ENCODE measurements around the gene KRT83. TPM values are rescaled to one million over a fixed set of nuclear protein-coding genes. Genes with fewer than 3 reads are reported as not detected.
"Not testable (repeated sequence)": the region's sequence is repeated elsewhere in the genome, so short reads cannot be mapped to it uniquely, and the experiment has no call there.

KRT83 gene
- total and polyA plus RNA-seq, 10 of the 15 experiments (the other 5 are each of a cell fraction or from before 2014, with no cell fraction given), result not detected

DNA sequence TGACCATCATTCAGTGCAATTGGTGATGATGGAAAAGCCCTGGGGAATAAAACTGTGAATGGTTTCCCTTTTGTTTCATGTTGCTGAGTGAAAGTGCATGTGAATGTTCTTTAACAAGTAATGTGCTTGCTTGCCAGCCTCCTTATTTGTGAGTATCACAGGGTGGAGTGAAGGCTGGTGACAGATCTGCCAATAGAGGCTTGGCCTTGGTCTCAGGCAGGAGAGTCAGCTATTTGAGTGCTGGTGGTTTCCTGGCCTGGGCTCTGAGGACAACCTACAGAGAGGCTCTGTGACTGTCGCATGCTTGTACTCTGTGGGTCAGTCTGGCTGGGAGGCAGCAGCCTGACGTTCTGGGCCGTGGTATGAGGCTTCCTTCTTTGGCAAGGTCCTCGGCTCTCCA, 25.4 kb upstream of the KRT83 start (continued):
- no peak for TF ChIP-seq LARP7 (IDR thresholded peaks at IDR 0.05)
- no peak for TF ChIP-seq CEBPB (IDR thresholded peaks at IDR 0.05; ENCODE audit: borderline replicate concordance in 1 of 2, low read depth in 2 of 2, low read length in 2 of 2)
- TF ChIP-seq NFYA (IDR thresholded peaks at IDR 0.05; ENCODE audit: borderline replicate concordance, low read depth, low read length), result no peak
- TF ChIP-seq ESRRA (IDR thresholded peaks at IDR 0.05; ENCODE audit: low read length), result no peak

DNA sequence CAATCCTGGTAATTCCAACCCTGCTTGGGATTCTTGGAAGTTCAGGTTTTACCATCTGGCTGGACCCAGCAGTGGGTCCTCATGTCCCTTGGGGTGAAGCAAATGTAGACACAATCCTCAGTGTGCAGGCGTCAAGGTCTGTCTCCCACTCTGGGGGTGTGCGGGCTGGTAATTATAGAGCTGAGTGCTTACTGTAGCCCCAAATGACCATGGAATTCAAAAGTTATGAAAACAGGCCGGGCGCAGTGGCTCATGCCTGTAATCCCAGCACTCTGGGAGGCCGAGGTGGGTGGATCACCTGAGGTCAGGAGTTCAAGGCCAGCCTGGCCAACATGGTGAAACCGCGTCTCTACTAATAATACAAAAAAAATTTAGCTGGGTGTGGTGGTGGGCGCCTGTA, 23.8 kb upstream of the KRT83 start:
- FAIRE-seq; CTCF ChIA-PET; H3K36me3 ChIP-seq (ENCODE audit: control insufficient read depth in 2 of 2, insufficient read depth in 2 of 2, low read length in 1 of 2); H3K9me3 ChIP-seq (replicated peaks; ENCODE audit: control insufficient read depth, insufficient read depth, low read length); H2AFZ ChIP-seq (ENCODE audit: control insufficient read depth, low read depth, low read length); H3K27ac ChIP-seq (ENCODE audit: control insufficient read depth, insufficient read depth); ATAC-seq; H3K27me3 ChIP-seq (replicated peaks in 1 of 2; ENCODE audit: control insufficient read depth in 2 of 2, insufficient read depth in 2 of 2, low read length in 1 of 2); SMC1A ChIA-PET (ENCODE audit: uncharacterized antibody, unreplicated experiment); H3K79me2 ChIP-seq (ENCODE audit: control insufficient read depth, insufficient read depth, low read length); RAD21 ChIA-PET (ENCODE audit: unreplicated experiment); in situ Hi-C loops (cut with MboI); H3K4me1 ChIP-seq (ENCODE audit: control insufficient read depth, insufficient read depth, low read length); H3K9ac ChIP-seq (ENCODE audit: control insufficient read depth, insufficient read depth, low read length); H3K4me2 ChIP-seq (ENCODE audit: control insufficient read depth, insufficient read depth); intact Hi-C loops (cut with micrococcal nuclease; ENCODE audit: unreplicated experiment); DNase-seq (ENCODE audit: low read depth, low spot score); BruUV-seq (replicated peaks); POLR2A ChIA-PET; H3K4me3 ChIP-seq; H4K20me1 ChIP-seq (ENCODE audit: control insufficient read depth, insufficient read depth): not testable (repeated sequence)
- 35% methylated on average over 8 of the region's 8 CpGs for WGBS (ENCODE audit: insufficient coverage, insufficient replicate concordance, low lambda C conversion rate, missing lambda C conversion rate)

DNA sequence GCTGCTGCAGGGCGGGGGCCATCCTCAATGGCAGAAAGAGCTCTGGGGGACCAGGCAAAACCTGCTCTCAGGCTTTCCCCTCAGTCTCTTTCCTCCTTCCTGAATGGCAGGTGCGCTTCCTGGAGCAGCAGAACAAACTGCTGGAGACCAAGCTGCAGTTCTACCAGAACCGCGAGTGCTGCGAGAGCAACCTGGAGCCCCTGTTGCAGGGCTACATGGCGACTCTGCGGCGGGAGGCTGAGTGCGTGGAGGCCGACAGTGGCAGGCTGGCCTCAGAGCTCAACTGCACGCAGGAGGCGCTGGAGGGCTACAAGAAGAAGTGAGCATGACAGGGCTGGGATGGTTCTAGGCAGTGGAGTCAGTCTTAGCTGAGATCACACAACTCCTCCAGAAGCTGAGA, 22.9 kb upstream of the KRT83 start:
- no peaks in the 10 kb centered on the region for H3K79me2 ChIP-seq (ENCODE audit: control insufficient read depth, insufficient read depth, low read length)
- no peak overlapping the region for H3K4me2 ChIP-seq (ENCODE audit: control insufficient read depth, insufficient read depth)
- no TSS peak for BruUV-seq (replicated peaks)
- in situ Hi-C loops (cut with MboI) (no loop called here), intact Hi-C loops (cut with micrococcal nuclease; ENCODE audit: unreplicated experiment) (no loop called here)
- ChIA-PET CTCF (no interaction called here), POLR2A (no interaction called here), RAD21 (ENCODE audit: unreplicated experiment) (no interaction called here), SMC1A (ENCODE audit: uncharacterized antibody, unreplicated experiment) (no interaction called here)
- ATAC-seq (no peak), FAIRE-seq (no peak), DNase-seq (ENCODE audit: low read depth, low spot score) (no peak)
- no peak overlapping the region for H2AFZ ChIP-seq (ENCODE audit: control insufficient read depth, low read depth, low read length)
- H3K9ac ChIP-seq (ENCODE audit: control insufficient read depth, insufficient read depth, low read length), result no peak overlapping the region
- TF ChIP-seq ZNF24 (IDR thresholded peaks at IDR 0.05) (no peak), CREB1 (IDR thresholded peaks at IDR 0.05; ENCODE audit: low read depth) (no peak), BHLHE40 (IDR thresholded peaks at IDR 0.05; ENCODE audit: borderline replicate concordance in 1 of 2, low read depth in 2 of 2, low read length in 1 of 2) (no peak), BCL11A (IDR thresholded peaks at IDR 0.05; ENCODE audit: low read depth, low read length) (no peak), SMARCA5 (IDR thresholded peaks at IDR 0.05) (no peak), NR2F1 (conservative IDR thresholded peaks at IDR 0.05) (no peak)
- TF ChIP-seq, protein P1, sequence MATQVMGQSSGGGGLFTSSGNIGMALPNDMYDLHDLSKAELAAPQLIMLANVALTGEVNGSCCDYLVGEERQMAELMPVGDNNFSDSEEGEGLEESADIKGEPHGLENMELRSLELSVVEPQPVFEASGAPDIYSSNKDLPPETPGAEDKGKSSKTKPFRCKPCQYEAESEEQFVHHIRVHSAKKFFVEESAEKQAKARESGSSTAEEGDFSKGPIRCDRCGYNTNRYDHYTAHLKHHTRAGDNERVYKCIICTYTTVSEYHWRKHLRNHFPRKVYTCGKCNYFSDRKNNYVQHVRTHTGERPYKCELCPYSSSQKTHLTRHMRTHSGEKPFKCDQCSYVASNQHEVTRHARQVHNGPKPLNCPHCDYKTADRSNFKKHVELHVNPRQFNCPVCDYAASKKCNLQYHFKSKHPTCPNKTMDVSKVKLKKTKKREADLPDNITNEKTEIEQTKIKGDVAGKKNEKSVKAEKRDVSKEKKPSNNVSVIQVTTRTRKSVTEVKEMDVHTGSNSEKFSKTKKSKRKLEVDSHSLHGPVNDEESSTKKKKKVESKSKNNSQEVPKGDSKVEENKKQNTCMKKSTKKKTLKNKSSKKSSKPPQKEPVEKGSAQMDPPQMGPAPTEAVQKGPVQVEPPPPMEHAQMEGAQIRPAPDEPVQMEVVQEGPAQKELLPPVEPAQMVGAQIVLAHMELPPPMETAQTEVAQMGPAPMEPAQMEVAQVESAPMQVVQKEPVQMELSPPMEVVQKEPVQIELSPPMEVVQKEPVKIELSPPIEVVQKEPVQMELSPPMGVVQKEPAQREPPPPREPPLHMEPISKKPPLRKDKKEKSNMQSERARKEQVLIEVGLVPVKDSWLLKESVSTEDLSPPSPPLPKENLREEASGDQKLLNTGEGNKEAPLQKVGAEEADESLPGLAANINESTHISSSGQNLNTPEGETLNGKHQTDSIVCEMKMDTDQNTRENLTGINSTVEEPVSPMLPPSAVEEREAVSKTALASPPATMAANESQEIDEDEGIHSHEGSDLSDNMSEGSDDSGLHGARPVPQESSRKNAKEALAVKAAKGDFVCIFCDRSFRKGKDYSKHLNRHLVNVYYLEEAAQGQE (IDR thresholded peaks at IDR 0.05; ENCODE audit: low read depth, low read length), result no peak
- H3K4me3 ChIP-seq, result no peak overlapping the region
- no peak overlapping the region for H3K27ac ChIP-seq (ENCODE audit: control insufficient read depth, insufficient read depth)
- H4K20me1 ChIP-seq (ENCODE audit: control insufficient read depth, insufficient read depth), result no peaks in the 10 kb centered on the region
- H3K27me3 ChIP-seq (replicated peaks in 1 of 2; ENCODE audit: control insufficient read depth in 2 of 2, insufficient read depth in 2 of 2, low read length in 1 of 2), result no peaks in the 10 kb centered on the region; a peak in 1 of 4 replicates
- WGBS (ENCODE audit: insufficient coverage, insufficient replicate concordance, low lambda C conversion rate, missing lambda C conversion rate), result 46% methylated on average over 12 of the region's 12 CpGs
- no peaks in the 10 kb centered on the region for H3K9me3 ChIP-seq (replicated peaks; ENCODE audit: control insufficient read depth, insufficient read depth, low read length)
- no peaks in the 10 kb centered on the region for H3K4me1 ChIP-seq (ENCODE audit: control insufficient read depth, insufficient read depth, low read length)
- H3K36me3 ChIP-seq (ENCODE audit: control insufficient read depth in 2 of 2, insufficient read depth in 2 of 2, low read length in 1 of 2), result no peaks in the 10 kb centered on the region

Measured in GM12878 (cell line).